Dermis blood vessel endothelial cell (primary cell): ENCODE data around the gene CLEC20A. TPM values are rescaled to one million over a fixed set of nuclear protein-coding genes. Genes with fewer than 3 reads are reported as not detected.
A peak's percentile ranks its signal among the peaks of the same experiment; 100 is the strongest.
"Not testable (repeated sequence)": the region's sequence is repeated elsewhere in the genome, so short reads cannot be mapped to it uniquely, and the experiment has no call there.

Experiments used
- DNase-seq: peaks from one replicate; pipeline ENCODE4 v3.0.0; 2010
- total RNA-seq: library from RNA; depleted of rRNA; stranded (reverse); fragments of >200 nt; gene quantifications from 2 replicates; pipeline ENCODE4 v1.2.3, GENCODE V29; 2014

CLEC20A gene
- total RNA-seq, 1 donor from 2014 or later = not detected

GRCh38 chr1:178528953-178529335, 32.2 kb upstream of the CLEC20A start:
- no peak for DNase-seq

- DNase-seq = no peak
These were observed 31.6 kb upstream of the CLEC20A start for GRCh38 chr1:178528228-178528952.

GRCh38 chr1:178527117-178527516, 30.4 kb upstream of the CLEC20A start:
- no peak for DNase-seq

GRCh38 chr1:178521241-178521640, 24.5 kb upstream of the CLEC20A start:
- no peak for DNase-seq

GRCh38 chr1:178520803-178521202, 24.0 kb upstream of the CLEC20A start:
- DNase-seq = no peak

- no peak for DNase-seq
These were observed 22.1 kb upstream of the CLEC20A start for GRCh38 chr1:178518894-178519293.

- DNase-seq = no peak
These were observed 19.3 kb upstream of the CLEC20A start for GRCh38 chr1:178516110-178516509.

- peak; percentile 7 for DNase-seq
These were observed 16.7 kb upstream of the CLEC20A start for GRCh38 chr1:178513278-178513983.

- no peak for DNase-seq
These were observed 16.0 kb upstream of the CLEC20A start, which contains the start of gene TEX35 for GRCh38 chr1:178512566-178513277. Gene TEX35 (plus strand): TSS chr1:178513109. CDS start chr1:178513189, 80 bp downstream.

GRCh38 chr1:178510155-178510554, 13.4 kb upstream of the CLEC20A start:
- DNase-seq = no peak

GRCh38 chr1:178509414-178510007, 12.7 kb upstream of the CLEC20A start:
- no peak for DNase-seq

- DNase-seq = no peak
These were observed 9.9 kb upstream of the CLEC20A start for GRCh38 chr1:178506669-178507068.

GRCh38 chr1:178506177-178506576, 9.4 kb upstream of the CLEC20A start:
- DNase-seq = no peak

GRCh38 chr1:178504286-178504685, 7.5 kb upstream of the CLEC20A start:
- DNase-seq = no peak

- DNase-seq = no peak
These were observed 7.1 kb upstream of the CLEC20A start for GRCh38 chr1:178503849-178504248.

- not testable (repeated sequence) for DNase-seq
These were observed 6.6 kb upstream of the CLEC20A start for GRCh38 chr1:178503316-178503715.

GRCh38 chr1:178502856-178503255, 6.1 kb upstream of the CLEC20A start:
- no peak for DNase-seq

- no peak for DNase-seq
These were observed 5.6 kb upstream of the CLEC20A start for GRCh38 chr1:178502330-178502714.

GRCh38 chr1:178501705-178502329, 5.1 kb upstream of the CLEC20A start:
- DNase-seq = peak; percentile 86

GRCh38 chr1:178500936-178501554, 4.3 kb upstream of the CLEC20A start:
- no peak for DNase-seq

- DNase-seq = peak; percentile 25
These were observed 3.5 kb upstream of the CLEC20A start for GRCh38 chr1:178500091-178500770.
